Pulmonary artery endothelial cell (primary cell): ENCODE results near the gene ATR. TPM values are rescaled to one million over a fixed set of nuclear protein-coding genes. Genes with fewer than 3 reads are reported as not detected.
"Not testable (repeated sequence)": the region's sequence is repeated elsewhere in the genome, so short reads cannot be mapped to it uniquely, and the experiment has no call there.

Experiments used
- DNase-seq: peaks from one replicate; pipeline ENCODE4 v3.0.0-alpha.2; 2011; ENCODE audit warnings: low read depth, low spot score
- total RNA-seq: library from RNA; depleted of rRNA; stranded (reverse); fragments of >200 nt; gene quantifications from 2 replicates; pipeline ENCODE4 v1.2.3, GENCODE V29; 2014

The ATR gene
- total RNA-seq = 27.4 and 39.9 TPM in 2 replicates

DNA sequence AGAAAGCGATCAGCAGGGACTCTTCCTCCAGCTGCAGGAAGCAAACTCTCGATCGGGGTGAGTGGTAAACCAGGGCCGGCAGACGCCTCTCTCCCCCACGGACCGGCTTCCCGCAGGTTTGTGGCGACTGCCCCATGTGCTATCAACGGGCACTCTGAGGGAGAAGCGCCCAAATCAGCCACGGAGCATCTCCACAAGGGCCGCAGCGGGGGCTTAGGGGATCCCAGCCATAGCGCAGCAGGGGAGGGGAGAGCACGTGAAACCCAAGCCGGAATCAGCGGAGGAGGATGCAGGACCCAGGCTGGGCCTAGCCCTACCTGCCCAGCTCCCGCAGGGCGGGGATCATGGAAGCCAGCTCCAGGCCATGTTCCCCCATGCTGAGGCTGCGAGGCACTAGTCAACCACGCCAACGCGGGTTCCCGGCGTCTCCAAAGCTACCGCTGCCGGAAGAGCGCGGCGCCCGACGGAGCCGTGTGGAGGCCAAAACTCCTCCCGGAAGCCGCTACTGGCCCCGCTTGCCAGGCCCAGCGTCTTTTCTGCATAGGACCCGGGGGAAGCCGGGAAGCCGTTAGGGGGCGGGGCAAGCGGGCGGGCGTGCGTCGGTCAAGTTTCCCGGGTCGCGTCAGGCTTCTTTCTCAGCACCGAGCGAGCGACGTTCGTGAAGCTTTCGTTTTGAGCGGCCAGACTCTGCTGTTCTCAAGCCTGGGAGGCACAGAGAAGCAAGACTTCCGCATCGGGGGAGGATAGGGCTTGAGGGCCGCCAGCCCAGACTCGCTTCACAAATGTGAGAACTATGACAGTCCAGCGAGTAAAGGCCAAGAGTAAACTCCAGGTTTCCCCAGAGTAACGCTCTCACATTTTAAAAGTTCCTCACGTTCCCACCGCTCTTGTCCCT is at the start of gene ATR:
Gene ATR (minus strand): TSS at position 405 of the 895 bp plus-strand sequence. CDS start 29 bp downstream, at position 376.
- peak; percentile 84 for DNase-seq

DNA sequence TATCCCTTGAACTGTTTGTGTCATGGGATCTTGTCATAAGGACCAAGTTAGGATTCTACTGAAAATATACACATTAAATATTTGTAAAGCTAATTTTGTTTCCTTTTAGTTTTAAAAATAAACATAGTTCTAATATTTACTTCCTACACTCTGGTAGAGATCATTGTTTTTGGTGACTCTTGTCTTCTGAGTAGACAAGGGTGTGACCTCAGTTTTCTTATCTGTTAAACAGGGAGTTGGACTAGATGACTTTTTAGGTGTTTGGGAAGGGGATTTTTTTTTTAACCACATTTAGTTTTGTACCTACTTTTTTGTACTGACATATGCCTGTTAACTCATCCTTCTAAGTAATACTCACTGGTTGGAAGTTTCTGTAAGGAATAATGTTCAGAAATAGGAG is 48.4 kb upstream of the ATR start:
- DNase-seq = no peak

DNA sequence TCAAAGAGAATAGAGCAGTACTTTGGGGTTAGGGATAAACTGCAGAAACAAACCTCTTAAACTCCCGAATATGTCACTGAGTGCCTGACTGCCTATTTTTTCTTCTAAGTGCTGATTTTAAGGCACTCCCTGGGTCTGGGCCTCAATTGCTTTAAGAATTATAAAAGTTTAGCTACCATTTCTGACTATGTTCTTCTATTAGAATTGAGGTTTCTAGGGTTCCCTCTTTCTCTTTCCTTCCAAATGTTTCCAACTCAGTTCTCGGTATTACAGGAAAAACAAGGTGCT is 46.6 kb upstream of the ATR start:
- DNase-seq = no peak

DNA sequence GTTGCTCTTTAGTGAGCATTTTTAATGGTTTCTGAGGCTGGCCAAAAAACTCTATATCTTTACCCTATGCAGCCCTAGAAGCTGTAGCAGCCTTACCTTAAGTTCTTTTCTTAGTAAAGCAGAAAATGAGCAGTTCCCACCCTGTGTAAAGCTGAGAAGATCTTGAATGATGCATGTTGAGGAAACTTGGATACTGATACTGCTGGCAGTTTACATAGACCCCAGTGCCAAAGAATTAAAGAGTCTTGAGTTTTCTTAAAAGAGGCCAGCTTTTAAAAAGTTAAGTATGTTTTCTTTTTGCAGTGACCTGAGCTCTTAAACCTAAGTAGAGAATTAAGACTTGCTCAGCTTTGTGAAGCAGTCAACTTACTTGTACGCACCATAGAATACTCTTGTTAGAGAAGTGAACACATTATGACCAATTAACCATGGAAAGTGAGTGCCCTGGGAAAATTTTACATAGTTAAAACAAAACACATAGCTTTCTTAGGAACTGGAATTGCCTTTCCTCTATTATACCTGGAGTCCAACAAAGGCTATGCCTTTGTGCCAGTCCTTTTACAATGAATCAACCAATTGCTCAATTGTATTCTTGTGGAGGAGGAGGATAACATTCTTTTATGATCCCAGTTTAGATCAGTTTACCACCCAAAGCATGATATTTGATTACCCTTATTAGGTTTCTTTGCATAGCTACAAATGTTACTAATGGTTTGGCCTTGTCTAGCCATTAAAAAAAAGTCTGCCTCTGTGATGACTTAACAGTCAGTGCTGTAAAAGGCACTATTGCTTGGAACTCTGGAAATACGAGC is 46.0 kb upstream of the ATR start:
- no peak for DNase-seq

DNA sequence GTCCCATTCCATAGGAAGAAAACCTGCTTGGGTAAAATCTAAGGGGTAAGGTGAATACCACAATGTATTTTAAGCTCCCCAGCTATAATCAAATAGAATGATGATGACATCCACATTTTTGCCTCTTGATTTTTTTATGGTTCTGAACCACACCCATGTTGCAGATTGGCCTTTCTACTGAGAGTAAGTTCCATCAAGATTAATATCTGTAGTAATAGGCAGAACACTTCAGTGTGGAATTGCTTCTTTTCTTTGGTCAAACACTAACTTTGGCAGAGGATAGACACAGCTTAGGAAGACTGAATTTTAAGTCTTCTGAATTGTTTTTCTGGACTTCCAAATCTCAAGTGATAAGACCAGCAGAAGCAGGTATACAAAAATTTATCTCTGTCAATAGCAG is 44.7 kb upstream of the ATR start:
- no peak for DNase-seq

DNA sequence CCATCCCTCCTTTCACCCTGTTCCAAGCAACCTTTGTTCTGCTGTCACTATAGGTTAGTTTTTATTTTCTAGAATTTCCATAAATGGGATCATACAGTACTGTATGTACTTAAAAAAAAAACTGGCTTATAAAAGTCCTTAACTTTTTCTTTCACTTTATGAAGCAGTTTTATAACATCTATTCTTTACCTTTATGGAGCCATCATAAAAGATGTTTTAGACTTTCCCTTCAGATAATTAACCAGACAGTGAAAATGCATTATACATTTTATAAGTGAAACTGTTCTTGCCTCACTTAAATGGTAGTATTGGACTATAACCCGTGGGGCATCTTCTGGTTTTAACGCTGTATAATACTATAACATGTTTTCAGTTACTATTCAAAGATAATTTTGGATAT is 43.9 kb upstream of the ATR start:
- DNase-seq = no peak

DNA sequence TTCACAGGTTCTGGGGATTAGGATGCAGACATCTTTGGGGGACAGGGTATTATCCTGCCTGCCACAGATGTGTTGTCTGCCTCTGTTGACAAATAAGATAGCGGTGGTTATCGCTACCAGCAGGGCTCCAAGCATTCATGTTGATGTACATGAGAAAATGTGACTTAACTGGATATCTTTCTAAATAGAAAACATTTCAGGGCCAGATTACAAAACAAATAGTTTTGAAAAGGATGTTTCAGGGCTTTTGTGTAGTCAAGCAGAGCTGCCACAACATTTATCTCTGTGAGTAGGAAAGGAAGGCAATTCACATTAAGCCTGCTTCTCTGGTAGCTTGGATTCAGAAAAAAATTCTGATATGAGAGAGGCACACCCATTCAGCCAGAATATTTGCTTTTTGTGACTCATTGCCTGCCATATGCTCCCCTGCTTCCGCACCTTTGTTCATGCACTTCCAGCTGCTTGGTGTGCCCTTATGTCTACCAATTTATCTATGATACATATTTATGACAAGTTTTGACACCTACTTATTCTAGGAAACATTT is 40.5 kb upstream of the ATR start:
- peak; percentile 33 for DNase-seq

DNA sequence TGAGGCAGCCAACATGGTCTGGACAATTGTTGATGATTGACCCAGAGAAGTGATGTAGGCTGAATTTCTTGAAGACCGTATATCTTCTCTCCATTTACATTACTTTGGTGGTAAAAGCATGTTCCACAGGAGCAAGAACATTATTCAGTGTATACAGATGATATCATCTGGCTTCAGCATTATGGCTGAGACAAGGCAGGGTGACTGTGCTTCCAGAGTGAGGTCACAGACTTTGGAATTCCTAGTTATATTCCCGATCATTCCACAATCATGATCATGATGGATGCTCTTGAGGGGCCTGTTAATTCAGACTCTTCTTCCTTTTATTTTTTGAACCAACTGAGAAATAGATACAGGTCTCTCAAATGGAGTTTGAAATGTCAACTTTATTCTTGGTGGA is 36.6 kb upstream of the ATR start:
- no peak for DNase-seq

DNA sequence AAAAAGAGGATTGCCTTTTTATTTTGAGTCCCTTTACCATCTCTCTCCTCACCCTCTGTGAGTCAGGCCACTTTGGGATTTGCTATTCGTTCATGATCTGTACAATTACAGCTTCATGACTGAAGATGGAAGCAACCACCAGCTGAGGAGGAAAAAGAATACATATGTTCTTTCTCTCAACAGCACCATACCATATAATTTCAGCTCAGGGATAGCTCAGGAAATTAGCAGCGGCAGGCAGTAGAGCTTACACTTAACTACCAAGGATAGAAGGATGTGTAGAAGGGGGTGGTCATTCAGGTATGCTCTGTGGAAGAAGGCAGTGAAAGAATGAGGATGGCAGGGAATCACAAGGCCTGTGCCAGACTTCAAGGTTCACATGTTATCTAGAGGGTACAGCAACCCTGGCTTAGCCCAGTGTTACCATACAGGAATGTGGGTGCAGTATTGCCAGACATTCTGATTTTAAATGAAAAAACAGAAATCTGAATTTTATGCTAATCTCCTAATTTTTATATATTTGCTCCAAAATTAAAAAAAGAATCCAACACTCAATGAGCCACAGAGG is 35.6 kb upstream of the ATR start:
- no peak for DNase-seq

DNA sequence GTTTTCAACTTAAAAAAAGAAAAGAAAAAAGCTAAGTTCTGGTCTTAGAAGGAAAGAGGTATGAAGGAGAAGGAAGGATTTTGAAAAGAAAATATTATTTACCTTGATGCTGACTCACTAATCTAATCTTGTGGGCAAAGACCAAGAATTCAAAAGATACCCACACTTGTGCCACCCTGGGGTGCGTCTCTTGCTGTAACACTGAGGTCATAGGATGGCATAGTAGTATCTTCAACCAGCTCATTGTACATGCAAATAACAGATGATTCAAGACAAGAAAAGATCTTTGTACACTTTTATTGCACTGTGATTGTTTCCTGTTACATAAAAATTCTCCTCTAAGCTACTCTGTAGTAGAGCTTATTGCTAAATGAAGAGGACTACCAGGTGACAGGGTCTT is 35.0 kb upstream of the ATR start:
- DNase-seq = no peak

DNA sequence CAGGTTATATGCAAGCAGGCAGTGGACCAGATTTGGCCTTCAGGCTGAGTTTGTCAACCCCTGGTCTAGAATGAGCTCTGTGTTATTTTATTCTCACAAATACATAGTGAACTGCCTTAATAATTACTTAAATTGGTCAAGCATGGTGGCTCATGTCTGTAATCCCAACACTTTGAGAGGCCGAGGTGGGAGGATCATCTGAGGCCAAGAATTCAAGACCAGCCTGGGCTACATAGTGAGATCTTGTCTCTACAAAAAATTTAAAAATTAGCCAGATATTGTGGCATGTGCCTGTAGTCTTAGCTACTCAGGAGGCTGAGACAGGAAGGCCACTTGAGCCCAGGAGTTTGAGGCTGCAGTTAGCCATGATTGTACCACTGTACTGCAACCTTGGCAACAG is 32.7 kb upstream of the ATR start:
- DNase-seq = no peak

DNA sequence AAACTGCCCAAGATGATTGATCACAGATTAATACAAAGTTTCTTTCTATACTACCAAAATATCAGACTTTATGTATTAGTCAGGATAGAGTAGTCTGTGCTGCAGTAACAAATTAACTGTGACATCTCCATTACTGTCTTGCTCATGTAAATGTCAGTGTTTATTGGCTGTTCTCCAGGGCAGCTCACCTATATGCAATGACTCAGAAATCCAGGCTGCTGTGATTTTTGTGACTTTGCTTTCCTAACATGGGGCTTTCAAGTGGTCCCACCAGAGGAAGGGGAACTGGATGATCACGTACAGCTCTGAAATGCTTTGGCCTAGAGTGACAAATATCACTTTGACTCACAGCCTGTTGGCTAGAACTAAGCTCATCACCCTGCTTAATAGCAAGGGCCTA is 30.6 kb upstream of the ATR start:
- no peak for DNase-seq

DNA sequence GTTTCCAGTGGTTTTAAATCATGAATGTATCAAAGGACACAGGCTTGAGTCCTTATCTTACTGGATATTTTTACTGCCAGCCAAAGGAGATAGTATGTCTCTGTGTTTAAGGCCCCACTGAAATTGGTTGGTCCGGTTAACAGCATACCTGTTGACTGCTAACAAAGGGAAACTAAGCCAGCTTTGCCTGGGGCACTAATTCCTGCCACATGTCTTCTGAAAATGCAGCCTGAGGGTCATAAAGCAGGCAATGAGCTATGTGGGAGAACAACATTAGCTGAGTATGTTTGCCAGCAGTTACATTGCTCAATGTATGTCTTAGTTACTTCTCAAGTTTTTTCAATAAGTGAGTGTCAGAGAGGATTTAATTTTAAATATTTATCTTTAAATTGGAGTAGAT is 30.1 kb upstream of the ATR start:
- no peak for DNase-seq

DNA sequence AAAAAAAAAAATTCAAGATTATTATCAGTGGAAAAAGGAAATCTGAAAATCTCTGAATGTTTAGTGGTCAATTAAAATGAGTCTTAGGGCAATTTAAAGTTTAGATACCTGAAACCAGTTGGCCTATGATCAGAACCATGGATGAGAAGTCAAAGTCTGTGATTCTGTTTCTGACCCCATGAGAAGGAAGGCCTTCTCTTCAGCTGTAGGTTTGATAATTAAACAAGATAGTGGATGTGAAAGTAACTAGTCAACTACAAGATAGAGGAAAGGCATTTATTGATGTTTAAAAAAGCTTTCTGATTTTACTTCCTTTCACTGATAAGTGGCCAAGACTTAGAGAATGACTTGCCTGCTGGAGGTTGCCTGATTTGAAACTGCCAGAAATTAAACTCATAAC is 26.4 kb upstream of the ATR start:
- no peak for DNase-seq

DNA sequence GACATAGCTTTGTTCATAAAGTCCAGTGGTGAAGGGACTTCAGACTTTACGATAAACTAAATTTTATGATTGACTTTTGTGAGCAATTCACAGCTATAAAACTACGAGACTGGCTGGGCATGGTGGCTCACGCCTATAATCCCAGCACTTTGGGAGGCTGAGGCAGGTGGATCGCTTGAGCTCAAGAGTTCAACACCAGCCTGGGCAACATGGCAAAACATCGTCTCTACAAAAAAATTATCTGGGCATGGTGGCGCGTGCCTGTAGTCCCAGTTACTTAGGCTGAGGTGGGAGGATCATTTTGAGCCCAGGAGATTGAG is 24.8 kb upstream of the ATR start:
- DNase-seq = not testable (repeated sequence)

DNA sequence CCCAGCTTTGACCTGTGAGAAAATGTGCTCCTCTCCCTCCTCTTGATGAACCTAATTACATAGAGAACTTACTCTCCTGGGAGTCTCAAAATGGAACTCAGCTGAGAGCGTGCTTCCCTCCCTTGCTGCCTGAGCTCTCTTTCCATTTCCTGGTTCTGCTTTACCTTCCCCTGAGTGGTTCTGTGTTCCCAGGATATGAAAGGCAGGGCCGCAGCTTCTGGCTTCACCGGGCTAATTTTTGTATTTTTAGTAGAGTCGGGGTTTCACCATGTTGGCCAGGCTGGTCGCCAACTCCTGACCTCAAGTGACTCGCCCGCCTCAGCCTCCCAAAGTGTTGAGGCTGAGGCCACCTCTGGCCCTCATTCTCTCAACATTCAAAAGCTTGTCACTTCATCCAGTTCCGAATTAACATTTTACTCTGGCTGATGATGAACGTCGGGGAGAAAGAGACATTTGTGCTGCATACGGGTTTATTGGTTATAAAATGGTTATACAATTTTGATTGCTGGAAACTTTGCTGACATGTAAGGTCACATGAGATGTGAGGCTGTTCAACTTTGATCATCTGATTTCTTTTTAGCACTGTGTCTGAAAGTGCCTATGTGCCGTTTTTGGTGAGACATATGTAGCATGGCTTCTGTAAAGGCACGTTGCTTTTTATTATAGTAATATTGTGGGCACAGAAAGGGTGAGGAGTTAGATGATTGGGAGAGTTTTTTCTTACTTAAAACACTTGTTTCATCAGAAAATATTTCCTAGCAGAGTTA is 24.3 kb upstream of the ATR start:
- no peak for DNase-seq

DNA sequence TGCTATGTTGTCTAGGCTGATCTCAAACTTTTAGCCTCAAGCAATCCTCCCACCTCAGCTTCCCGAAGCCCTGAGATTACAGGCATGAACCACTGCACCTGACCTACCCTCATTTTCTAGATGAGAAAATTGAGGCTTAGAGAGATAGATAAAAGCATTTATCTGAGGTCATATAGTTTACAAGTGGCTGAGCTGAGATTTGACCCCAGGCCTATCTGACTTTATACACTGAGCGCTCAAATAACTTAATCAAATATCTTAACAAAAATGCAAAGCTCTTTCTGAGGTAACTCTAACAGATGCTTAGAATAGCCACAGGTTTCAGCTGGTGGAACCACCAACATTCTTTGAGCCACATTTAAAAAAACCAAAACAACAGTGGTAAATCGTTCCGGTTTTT is 23.2 kb upstream of the ATR start:
- DNase-seq = no peak

DNA sequence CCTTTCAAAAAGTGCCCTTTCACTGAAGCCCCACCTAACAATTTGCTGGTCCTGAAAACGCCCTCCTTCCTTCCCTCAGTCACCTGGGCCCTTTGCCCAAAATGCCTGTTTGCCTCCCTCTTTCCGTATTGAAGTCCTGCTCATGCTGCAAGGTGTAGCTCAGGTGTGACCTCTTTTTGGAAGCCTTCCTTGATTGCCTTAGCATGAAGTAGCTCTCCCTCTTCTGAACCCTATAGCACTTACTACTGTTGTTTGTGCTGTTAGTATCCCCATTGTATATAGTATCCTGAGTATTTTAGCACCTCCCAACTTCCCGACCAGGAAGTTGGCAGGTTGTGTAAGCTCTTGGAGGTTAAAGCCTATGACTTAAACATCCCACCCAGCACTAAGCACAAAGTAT is 19.4 kb upstream of the ATR start:
- no peak for DNase-seq

DNA sequence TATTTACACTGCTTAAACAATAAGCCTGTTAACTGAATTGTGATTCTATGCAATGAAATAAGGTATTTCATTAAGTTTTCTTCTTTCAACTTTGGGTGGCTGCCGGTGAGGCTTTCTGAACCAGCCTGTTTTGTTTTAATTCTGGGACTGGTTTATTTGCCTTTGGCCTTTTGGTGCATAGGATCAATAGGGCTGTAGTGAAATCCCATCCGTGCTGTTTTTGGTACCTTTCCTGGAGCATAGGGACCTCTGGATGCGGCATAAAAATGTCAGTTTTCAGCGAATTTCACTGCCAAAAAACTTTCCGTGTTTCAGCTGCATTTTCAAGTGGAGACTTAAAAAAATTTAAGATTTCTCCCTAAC is 18.2 kb upstream of the ATR start:
- no peak for DNase-seq

DNA sequence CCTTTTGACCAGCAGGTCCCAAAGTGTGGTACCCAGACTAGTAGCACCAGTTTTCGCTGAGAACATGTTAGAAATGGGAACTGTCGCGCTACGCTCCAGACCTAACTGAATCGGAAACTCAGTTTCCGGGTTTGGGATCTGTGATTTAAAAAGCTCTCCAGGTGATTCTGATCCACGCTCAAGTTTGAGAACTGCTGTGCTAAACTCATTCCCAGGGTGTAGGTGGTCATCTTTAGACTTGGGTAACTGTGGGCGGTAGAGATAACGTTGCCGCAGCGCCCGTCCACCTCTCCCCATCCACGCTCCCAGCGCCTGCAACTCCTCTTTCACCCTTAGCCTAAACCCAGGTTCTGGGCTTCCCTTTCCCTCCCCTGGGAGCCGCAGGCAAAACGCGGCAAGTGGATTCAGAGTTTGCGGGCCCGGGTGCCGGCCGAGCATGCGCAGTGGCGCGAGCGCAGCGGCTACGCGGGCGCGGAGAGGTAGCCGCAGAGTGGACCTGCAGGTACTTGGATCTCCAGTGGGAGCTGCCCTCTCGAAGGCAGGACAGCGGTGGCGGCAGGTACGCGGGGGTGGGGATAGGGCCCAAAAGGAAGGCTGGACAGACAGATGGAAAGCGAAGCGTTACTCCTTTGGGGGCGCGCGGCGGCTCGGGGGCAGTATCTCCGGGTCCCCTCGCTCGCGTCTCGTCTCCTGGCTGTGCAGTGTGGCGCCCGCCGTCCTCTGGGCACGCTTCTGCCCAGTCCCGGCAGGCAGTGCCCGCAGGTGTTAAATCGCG is 17.6 kb upstream of the ATR start, which contains the start of gene PLS1:
Gene PLS1 (plus strand): TSS at position 443 of the 775 bp plus-strand sequence. CDS start 67,845 bp downstream, outside the sequence.
- no peak for DNase-seq

DNA sequence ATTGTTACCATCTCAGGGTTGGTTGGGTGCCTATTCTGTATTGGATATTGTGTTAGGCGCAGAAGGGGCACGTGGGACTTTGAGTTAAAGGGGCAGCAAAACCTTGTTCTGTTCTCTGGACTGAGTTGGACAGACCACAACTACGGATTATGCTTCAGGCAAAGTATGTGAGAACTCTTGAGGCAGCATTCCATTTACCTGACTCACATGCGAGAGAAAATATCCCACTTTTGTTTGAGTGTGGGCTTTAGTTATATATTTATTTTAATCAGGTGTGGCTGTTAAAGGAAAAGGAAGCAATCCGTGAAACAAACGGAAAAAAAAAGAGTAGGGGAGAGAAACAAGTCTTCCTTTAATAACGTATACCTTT is 17.0 kb upstream of the ATR start:
- no peak for DNase-seq
